NCI-H1417 (cell line): ENCODE results near the gene EPHB2.
"Not testable (repeated sequence)": the region's sequence is repeated elsewhere in the genome, so short reads cannot be mapped to it uniquely, and the experiment has no call there.

Experiments
- DNase-seq, 3 experiments: peaks; one replicate each; lab custom pipeline; 2025; lab: John Stamatoyannopoulos, UW

Gene EPHB2

DNA sequence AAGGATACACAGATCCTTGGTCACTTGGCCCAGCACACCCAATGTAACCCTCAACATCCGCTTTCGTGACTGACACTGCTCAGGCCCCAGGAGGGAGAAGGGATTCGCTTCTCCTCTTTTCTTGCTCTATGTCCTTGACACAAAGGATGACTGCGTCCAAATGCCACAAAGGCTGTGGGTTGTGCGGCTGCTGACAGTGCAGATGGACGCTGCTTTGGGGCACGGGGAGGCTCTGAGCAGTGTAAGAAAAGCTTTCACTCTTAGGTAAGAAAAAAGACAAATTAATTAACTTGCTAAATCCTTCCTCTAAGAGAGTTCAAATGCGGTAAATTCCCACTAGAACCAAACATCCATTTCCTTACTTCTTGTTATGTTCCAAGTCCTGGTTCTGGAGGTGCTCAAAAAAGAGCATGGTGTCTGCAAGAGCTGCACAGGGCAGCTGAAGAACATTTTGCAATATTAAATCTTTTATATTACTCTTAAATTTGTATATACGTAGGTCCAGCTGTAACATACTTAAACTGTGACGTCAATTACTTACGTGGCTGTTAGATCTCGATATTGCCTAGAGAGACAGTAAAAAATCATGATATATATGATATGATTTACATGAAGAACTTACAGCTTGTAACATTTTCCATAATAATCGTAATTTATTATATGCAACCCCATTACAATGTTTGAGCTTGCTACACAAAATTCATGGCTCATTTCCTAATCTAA, 19.4 kb upstream of the EPHB2 start:
- DNase-seq, result peak in 1 of 3 experiments; percentile 16

DNA sequence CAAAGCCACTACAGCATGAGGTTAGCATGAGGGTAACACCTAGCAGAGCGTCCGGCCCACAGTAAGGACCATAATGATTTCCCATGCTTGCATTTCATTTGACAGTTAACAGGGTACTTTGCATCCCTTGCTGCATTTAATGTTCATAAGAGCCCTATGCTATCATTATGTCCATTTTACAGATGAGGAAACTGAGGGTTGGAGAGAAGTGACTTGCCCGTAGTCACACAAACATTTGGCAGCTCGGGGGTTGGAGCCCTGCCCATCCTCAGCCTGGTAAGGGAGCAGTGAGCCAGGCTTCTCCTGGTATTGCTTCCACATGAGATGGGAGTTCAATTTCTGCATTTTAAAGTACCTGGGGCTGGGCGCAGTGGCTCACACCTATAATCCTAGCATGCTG, 16.5 kb upstream of the EPHB2 start:
- no peak for DNase-seq

DNA sequence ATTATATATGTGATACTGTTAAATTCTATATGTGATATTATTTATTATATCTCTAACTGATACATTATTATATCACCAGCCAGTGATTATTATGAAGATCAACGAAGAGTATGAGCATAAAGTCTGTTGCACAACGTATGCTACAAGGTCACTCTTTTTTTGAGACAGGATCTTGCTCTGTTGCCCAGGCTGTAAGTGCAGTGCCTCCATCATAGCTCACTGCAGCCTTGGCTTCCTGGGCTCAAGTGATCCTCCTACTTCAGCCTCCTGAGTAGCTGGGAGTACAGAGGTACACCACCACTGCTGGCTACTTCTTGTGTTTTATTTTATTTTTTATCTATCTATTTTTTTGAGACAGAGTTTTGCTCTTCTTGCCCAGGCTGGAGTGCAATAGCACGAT, 14.0 kb upstream of the EPHB2 start:
- DNase-seq, result no peak

DNA sequence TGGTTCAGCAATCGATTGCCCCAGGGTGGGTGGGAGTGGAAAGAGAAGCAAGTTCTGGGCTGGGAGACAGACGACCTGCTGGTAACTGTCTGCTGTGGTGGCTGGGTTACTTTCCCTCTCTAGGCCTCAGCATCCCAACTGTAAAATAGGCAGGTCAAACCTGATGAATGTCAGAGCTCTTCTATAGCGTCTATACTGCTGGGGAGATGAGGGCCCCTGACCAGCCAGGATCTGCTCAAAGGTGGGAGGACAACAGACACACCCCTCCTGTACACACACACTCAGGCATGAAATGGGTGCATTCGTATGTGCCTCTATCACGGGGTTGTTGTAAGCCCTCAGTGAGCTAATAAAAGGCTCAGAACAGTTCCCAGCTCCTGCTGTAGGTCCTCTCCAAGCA, 12.7 kb upstream of the EPHB2 start:
- no peak for DNase-seq

DNA sequence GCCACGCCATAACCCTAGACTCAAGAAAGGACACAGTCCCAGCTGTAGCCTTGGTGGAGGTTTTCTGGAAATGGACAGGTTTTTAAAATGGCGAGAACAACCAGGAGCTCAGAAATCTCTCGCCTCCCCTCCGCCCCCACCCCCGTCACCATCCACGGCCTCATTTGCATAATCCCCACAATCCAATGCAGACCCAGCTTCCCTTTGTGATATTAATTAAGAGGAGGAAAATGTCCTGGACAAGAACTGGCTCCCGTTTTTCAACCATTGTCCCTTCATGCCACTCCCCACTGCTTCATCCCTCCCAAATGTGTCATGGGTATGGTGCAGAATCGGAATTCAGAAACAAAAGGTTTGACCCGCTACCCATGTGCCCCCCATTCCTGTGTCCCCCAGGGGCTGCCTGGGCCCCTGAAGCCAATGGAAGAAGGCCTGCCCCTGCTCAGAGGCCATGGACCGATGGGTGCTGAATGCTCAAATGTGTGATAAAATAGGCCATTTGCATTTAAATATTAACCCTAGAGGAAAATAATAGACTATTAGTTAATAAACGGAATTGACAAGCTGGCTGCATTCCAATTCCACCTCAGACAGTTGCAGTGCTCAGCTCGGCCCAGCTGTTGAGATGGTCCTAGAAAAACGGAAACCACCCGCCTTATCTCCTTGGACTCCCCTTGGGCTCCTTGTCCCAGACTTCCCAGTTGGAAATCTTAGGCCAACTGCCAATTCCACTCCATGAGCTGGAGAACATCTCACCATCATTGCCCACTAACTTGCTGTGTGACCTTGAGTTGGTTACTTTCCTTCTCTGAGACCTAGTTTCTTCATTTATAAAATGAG, 10.7 kb upstream of the EPHB2 start:
- no peak for DNase-seq

DNA sequence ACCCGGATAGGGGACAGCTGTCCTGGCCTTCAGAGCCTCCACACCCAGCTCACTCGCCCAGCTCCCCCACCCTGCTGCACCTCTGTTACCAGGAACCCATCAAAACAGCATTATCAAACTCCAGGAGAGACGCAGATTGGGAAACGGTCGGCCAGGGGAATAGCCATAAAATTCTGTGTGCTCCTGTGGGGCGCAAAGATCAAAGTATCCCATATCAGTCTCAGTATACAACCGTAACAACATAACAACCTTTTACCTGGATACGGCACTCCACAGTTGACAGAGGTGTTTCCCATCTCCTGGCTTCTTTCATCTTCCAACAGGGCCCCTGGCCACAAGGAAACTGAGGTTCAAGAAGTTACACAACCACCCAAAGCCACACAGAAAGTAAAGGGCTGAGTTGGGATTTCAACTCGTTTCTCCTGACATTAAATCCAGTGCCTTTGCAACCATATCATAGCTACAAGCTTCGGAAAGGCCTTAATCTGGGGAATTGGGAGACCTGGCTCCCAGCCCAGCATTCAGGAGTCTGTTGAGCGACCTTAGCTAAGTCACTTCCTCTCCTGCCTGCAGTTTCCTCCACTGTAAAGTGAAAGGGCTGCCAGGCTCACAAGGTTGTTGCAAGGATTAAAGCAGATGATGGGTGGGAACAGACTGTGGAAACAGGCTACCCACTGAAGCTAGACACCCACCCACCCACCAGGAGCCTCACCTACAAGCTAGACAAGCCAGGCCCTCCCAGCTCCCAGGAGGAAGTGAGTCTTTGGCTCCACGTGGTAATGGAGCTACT, 8.1 kb upstream of the EPHB2 start:
- DNase-seq, result no peak

DNA sequence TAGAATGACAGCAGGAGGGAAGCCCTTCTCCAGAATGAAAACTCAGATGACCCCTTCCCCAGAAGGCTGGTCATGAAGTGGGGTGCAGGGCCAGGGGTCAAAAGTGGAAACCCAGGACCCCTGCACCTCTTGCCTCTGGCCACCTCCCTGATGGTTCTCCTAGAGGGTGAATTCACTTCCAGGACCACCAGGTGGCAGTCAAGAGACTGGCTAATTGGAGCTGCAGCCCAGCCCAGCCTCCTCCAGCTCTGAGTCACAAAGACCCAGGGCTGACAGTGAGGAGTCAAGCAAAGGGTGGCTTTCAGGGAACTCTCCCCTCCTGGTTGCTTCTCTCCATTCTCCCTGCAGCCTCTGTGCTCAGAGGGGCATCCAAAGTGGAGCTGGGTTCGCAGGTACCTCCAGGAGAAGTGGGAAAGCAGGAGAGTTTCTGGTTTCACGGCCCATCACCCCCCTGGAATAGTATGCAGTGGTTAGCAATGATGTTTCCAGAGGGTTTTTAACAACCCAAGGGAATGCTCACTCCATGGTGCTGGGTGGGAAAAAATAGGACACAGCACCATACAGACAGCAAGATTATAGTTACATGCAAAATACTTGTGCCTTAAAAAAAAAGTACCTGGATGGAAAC, 6.1 kb upstream of the EPHB2 start:
- peak; percentile 58 to 87 (median 79) for DNase-seq

DNA sequence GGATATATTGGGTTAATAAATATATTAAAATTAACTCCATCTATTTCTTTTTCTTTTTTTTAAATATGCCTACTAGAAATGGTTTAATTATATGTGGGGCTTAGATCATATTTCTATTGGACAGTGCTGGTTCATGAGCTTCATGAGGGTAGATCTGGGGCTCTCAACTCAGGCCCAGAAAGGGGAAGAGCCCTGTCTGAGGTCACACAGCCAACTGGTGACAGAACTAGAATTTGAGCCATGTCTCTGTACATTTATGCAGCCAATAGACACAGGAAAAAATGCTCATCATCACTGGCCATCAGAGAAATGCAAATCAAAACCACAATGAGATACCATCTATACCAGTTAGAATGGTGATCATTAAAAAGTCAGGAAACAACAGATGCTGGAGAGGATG, 5.1 kb upstream of the EPHB2 start:
- DNase-seq, result no peak

DNA sequence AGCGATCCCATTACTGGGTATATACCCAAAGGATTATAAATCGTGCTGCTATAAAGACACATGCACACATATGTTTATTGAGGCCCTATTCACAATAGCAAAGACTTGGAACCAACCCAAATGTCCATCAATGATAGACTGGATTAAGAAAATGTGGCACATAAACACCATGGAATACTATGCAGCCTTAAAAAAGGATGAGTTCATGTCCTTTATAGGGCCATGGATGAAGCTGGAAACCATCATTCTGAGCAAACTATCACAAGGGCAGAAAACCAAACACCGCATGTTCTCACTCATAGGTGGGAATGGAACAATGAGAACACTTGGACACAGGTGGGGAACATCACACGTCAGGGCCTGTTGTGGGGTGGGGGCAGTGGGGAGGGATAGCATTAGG, 4.5 kb upstream of the EPHB2 start:
- not testable (repeated sequence) for DNase-seq

DNA sequence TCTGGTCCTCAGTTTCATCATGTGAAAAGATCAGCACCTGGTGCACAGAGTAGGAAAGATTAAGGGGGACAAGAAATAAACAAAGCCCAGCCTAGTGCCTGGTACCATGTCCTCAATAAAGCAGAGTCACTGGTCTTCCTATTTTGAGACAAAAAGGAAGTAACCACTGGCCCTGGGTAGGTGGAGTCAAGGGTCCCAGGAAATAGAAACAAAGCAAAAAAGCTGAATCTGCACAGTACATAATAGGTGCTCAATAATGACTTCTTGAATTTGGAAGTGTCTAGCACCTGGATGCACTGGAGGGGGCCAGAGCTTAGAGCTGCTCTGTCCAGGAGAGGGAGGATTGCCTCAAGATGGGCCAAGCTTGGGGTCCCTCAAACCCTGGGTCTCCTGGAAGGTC, 1.9 kb upstream of the EPHB2 start:
- DNase-seq, result no peak

DNA sequence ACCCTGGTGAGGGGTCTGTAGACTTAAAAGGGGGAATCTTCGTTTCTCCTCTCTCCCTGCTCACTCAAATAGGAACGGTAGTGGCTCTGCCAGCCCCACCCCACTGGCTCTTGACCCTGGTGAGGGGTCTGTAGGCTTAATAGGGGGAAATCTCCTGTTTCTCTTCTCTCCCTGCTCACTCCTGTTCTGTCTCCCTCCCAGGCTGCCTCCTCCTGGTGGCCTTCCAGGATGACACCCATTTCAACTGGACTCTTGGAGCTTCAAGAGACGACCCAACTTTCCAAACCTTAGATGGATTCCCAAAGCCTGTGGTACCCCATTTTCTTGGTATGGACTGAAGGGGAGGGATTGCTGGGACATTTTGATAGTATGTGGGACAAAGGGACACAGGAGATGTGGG, 1.4 kb upstream of the EPHB2 start:
- DNase-seq, result peak in 1 of 3 experiments; percentile 19

DNA sequence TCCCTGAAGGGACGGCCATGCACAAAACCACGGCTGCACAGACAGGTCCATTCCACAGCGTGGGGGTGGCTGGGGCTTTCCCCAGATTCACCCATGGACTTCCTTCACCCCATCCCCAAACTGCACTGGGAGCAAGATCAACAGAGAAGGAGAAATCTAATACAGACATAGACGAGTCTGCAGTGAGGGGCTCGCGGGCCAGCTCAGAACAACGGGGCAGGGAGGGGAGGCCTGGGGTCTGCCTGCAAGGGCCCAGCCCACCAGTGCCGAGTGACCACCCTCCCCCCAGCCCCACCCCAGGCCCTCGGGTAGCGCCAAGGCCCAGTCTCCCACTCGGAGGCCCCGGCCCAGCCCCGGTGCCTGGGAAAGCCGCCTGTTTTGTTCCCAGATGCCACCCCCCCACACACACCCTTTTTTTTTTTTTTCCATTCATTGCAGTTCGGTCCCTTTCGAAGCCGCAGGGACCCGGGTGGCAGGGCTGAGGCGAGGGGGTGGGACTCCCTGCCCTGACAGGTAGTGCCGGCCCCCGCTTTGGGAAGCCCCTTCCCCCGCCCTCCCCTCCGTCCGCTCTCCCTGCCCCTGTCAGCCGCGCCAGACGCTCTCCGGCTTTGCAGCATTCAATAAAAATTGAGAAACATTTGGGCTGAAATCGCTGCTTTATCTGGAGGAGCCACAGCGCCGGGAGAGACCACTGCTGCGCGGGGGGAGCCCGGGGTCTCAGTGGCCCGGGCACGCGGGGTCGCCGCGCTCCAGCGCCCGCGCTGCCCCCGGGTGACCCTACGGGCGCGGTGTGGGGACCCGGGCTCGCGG, 543 bp upstream of the EPHB2 start:
- peak; percentile 52 to 80 (median 69) for DNase-seq

DNA sequence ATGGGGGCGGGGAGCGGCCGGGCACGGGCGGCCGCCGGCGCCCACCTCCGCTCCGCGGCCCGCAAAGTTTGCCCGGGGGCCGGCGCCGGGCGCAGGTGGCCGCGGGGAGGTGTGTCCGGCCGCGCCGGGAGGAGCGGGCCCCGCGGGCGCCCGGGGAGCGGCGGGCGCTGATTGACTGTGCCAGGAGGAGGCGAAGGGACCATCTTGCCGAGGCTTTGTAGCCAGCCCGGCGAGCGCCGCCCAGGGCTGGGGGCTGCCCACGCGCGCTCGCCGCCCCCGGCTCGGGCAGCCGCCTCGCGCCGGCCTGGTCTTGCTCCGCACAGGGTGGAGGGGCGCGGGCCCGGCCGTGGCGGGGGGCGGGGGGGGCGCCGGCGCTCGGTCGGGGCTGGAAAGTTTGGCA, 432 bp downstream of the EPHB2 start:
- peak in 2 of 3 experiments; percentile 40 to 49 for DNase-seq

DNA sequence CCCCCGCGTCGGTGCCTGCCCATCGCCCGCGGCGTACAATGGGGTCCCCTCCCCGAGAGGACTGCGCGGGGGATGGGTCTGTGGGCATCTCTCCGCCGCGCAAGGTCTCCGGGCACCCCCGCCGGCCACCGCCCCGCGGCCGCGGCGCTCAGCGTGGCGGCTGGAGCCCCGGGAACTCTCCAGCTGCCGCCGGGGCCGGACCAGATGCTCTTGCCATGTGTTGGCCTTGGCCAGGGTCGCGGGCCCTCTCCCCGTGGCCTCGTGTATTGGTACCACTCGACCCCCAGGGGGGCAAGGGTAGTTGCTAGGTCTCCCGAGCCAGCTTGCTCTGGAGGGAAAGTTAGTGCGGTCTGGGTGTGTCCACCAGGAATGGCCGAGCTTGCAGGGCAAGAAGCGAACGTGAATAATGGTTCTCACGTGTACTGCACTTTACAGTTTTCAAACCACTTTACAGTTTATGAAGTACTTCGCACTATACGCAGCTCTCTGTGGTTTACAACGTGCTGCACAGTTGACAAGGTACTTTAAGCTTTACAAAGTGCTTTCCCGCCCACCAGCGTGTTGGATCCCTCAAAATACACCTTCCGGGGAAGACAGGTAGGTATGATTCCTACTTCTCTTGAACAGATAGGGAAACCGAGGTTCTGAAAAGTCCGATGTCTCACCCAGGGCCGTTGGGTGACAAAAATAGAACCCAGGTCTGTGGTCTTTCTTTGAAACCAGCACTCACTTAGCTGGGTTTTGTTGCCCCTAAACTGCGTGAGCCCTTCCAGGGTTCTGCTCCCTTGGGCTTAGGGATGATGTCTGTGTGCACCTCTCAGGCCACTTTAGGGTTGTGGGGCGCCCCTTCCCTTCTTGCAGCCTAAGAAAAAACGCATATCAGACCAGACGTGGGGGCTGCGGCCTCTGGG, 1.2 kb downstream of the EPHB2 start:
- DNase-seq, result peak; percentile 39 to 69 (median 54)

DNA sequence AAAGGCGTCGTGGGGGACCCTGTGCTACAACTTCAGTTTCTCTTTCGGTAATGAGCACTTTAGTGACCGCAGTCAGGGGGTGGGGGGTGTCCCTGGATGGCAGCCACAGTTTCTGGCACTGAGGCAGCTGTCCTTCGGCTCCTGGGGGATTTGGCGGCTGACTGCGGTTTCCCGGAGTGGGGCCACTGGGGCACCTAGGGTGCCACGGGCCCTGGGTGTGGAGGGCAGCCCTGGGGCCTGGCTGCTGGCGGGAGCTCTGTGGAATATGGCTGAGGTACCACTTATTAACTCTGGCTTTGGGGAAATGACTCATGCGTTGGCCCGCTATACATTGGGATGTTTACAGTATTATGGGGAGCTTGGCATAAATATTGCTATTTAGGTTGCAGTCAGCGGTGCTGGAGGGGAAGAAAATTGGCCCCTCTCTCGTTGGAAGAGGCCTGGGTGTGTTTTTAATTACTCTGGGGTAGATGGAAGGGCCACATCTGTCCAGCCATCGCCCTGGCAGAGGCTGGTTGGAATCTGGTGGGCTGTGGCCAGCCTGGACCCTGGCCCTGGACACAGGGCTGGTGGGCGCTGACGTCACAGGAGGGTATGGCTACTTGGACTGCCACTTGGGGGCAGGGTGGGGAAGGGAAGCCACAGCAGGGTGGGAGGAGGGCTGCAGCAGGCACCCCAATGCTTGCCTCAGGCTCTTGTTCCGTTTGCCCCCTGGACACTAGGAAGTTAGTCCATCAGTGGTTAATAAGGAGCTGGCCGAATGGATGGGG, 2.0 kb downstream of the EPHB2 start:
- no peak for DNase-seq

DNA sequence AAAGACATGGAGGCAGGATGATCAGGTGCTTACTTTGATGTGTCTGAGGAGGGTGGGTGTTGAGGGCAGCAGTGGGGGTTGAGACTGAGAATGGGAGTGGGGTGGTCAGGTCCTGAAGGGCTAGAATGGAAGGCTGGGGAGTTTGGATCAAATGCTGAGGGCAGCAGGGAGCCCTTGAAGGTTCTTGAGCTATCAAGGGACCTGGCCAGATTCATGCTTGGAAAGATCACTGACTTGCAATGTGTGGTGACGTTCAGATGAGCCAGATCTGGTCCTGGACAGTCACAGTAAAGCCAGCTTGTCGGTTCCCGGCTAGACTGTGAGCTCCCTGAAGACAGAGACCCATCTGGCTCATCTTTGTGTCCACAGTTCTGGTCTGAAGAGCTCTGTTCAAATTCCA, 3.8 kb downstream of the EPHB2 start:
- DNase-seq, result no peak

DNA sequence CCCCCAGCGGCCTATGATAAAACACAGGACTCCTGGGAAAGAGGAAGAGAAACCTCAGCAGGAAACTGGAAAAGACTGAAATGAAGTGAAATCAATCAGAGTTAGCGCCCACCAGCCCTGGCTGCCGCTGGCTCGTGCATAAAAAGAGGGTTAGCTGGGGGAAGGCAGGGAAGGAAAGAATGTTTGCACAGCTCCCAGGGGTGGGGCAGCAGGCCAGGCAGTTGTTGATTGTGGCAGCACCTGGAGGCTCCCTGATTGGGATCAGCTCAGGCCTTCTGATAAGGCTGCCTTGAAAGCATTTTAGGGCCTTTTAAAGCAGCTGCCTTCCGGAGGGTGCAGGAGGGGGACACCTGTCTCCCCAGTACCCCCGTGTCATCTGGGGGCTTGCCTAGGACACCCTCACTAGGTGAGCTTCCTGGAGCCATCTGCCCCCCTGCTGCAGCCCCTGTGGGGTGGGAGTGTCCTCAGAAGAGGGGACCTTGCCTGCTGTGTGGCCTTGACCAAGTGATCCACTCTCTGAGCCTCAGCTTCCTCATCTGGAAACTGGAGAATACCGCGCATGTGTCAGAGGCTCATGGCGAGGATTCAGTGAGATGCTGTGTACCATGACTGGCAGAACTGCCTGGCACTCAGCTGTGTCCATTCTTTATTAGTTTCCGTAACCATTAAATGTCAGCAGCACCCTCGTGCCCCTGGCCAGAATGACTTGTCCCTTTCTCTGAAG, 6.6 kb downstream of the EPHB2 start:
- DNase-seq, result peak; percentile 11 to 78 (median 71)

DNA sequence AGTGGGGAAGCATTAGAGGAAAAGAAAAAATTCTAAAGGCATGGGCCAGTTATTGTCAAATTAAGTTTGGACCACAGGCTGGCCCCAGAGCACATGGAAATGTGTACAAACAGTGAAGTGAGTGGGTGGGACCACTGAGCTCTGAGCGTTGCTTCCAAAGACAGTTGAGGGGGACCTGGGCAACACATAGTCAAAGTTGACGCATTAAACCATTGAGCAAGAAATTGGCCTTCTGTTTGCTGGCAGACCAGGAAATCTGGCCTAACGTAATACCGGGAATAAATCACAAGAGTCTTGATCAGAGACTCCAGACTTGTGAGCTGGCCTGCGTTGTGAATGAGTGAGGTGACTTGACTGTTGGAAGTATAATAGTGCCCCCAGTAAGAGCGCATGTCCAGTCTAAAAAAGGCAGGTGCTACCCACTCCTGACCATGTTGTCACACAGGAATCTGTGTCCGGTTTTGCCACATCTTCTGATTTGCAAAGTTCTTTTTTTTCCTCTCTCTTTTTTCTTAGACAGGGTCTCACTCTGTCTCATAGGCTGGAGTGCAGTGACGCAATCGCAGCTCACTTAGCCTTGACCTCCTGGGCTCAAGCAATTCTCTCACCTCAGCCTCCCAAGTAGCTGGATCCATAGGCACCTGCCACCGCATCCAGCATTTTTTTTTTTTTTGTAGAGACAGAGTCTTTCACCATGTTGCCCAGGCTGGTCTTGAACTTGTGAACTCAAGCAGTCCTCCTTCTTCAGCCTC, 10.7 kb downstream of the EPHB2 start:
- DNase-seq, result no peak
